ENCODE data around the gene MKRN1.

MKRN1 gene

GRCh38 chr7:140403878-140404564 lies 75.3 kb downstream of the MKRN1 start, which contains the start of gene RAB19:
RAB19 (plus strand) TSS chr7:140404058; CDS start chr7:140407647, 3,589 bp downstream.
- Histone ChIP-seq H3K4me3 (ENCODE audit: low read depth, low read length) (peak within 1 kb of the TSS; percentile 70), H3K9ac (ENCODE audit: low read depth, low read length) (peak within 1 kb of the TSS; percentile 52), H3K9me3 (ENCODE audit: control insufficient read depth, insufficient read depth, low read length) (no peaks in the 10 kb centered on the region), H3K4me1 (ENCODE audit: control insufficient read depth, insufficient read depth, low read length) (peaks cover 5% of the 10 kb centered on the region), H3K27ac (ENCODE audit: low read depth, low read length) (peak within 1 kb of the TSS; percentile 7), H3K27me3 (ENCODE audit: control insufficient read depth, insufficient read depth, low read length) (no peaks in the 10 kb centered on the region), H3K36me3 (ENCODE audit: control insufficient read depth, insufficient read depth, low read length) (peaks cover 4% of the 10 kb centered on the region; the same call in 1 of the 2 replicates)
